NCI-H460 (cell line): ENCODE measurements around the gene ASXL1. TPM values are rescaled to one million over a fixed set of nuclear protein-coding genes. Genes with fewer than 3 reads are reported as not detected.
"Not testable (repeated sequence)": the region's sequence is repeated elsewhere in the genome, so short reads cannot be mapped to it uniquely, and the experiment has no call there.

ENCODE experiments used
- DNase-seq: peaks from one replicate; pipeline ENCODE4 v3.0.0-alpha.2; 2016; ENCODE audit warnings: low read depth; ENCODE audit errors: extremely low read depth
- total RNA-seq: library from RNA; depleted of rRNA; stranded (reverse); fragments of >200 nt; shearing (Covaris generic); gene quantifications from 2 replicates; pipeline ENCODE4 v1.2.3, GENCODE V29; 2014

Gene ASXL1
- total RNA-seq, 1 experiment from 2014 or later, result 35.4 TPM

DNA sequence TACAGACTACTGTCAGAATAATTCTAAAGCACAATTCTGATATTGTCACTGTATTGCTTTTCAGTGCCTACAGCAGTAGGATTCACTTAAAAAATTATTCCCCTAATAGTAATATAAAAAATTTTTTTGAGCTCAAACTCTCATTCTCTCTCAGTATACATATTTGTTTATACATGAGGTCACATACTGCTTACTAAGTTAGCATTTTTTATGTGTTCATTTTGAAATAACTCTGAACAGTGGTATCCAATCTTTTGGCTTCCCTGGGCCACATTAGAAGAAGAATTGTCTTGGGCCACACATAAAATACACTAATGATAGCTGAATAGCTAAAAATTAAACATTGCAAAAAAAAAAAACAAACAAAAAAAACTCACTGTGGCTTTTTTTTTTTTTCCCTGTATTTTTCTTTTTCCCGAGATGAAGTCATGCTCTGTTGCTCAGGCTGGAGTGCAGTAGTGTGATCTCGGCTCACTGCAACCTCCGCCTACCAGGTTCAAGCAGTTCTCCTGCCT lies 38.6 kb downstream of the ASXL1 start:
- DNase-seq, result no peak

GRCh38 chr20:32397567-32398084 lies 39.5 kb downstream of the ASXL1 start:
- no peak for DNase-seq

DNA sequence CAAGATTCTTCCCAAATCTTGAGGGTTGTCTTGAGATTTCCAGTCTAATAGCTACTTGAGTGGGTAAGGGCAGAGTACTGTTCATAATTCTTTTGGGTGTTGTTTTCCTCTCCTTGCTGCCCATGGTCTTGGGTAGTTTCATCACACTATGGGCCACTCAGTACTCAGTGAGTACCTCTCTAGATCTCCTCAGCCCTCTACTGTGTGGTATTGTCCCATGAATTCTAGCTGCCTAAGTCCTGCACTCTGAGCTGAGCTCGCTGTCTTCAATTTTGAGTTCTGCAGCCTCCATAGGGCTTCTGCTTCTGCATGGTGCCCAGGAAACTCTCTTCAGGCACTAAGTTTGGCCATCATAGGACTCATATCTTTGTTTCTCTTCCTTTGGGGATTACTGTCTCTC lies 42.3 kb downstream of the ASXL1 start:
- DNase-seq, result no peak

DNA sequence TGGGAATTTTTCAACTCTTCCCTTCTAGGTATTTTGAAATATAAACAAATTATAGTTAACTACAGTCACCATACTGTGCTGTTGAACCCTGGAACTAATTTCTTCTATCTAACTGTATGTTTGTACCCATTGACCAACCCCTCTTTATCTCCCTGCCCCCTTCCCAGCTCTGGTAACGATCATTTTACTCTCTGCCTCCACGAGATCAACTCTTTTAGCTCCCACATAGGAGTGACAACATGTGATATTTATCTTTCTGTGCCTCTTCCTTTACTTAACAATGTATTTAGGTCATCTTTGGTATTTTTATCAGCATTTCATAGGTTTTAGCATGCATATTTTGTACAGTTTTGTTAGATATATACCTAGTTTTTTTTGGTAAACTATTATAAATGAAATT lies 45.9 kb downstream of the ASXL1 start:
- DNase-seq, result no peak

- DNase-seq, result no peak
Measured at GRCh38 chr20:32406701-32407100, 48.6 kb downstream of the ASXL1 start.

GRCh38 chr20:32407131-32407750 lies 49.1 kb downstream of the ASXL1 start:
- not testable (repeated sequence) for DNase-seq

DNA sequence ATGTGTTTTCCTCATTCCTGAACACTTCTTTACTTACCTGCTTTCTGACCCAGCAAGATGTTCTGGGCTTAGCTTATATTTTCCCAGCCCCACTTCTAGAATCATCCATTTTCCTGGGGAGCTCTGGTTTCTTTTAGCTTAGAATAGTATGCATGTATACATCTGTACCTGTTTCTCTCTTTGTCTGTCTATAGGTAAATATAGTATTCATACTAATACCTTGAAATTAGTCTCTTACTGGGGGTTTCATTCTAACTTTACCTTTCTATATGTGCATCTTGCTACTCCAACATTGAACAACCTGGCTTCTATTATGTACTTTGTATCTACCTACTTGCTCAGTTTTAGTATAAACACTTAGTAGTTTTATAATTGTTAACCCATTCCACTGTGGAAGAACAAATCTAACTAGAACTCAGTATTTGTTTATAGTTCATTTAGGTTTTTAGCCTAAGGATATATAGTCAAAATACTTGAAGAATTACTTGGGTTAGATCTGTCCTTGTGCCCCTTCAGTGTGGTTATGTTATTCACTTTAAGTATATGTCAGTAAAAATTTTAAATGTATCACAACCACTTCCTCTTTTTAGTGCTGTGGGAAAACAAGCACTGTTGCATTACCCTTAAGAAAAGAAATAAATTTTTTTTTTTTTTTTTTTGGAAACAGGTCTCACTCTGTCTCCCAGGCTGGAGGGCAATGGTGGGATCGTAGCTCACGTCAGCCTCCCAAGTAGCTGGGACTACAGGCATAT lies 54.0 kb downstream of the ASXL1 start:
- no peak for DNase-seq

- DNase-seq, result no peak
Measured at GRCh38 chr20:32415494-32415893, 57.4 kb downstream of the ASXL1 start.

DNA sequence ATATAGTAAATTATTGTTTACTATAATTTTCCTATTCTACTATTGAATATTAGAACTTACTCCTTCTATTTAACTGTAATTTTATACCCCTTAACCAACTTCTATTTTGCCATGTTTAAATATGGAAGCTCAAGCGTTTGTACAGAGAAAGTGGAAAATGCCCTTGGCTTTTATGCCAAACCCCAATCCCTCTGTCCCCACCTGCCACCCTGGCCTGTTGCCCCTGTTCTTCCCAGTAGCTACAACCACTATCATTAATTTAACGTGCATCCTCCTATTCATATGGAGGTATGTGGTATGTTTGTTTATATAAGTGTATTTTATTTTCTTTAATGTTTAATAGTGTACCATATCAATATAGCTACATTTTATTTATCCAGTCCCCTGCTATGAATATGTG lies 58.1 kb downstream of the ASXL1 start:
- DNase-seq, result no peak

GRCh38 chr20:32418376-32418775 lies 60.2 kb downstream of the ASXL1 start:
- no peak for DNase-seq

GRCh38 chr20:32421290-32421689 lies 63.2 kb downstream of the ASXL1 start:
- no peak for DNase-seq

DNA sequence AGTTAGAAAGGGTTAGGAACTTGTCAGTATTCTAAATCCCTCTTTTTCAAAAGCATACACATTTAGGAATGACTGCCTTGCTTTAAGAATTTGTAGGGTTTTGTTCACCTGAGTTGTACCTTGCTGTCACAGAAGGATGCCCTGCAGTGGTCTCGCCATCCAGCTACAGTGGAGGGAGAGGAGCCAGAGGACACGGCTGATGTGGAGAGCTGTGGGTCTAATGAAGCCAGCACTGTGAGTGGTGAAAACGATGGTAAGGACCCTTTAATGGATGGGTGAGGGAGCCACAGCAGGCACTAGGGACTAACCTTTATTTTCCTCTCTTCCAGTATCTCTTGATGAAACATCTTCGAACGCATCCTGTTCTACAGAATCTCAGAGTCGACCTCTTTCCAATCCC lies 69.9 kb downstream of the ASXL1 start:
- no peak for DNase-seq

- DNase-seq, result no peak
Measured at GRCh38 chr20:32429343-32429742, 71.2 kb downstream of the ASXL1 start.

DNA sequence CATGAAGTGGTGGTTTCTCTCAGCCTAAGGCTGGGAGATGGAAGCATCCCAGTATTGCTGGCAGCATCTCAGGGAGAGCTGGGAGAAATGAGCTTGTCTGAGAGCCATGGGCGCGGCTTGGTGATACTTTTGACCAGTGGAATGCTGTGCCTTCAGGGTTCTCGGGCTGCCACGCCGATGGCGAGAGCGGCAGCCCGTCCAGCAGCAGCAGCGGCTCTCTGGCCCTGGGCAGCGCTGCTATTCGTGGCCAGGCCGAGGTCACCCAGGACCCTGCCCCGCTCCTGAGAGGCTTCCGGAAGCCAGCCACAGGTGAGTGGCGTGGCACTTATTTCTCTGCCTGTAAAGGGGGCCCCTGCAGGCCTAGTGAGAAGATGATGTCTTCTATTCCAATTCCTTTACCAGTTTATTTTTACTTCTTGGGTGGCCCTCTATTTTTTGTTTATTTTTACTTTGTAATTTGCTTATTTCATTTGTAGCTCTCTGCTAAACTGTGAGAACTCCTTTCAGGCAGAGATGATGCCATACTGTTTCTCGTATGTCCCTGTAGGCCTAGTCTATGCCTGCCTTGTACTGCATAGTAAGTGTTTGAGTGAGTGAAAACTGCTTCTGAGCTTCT lies 71.7 kb downstream of the ASXL1 start:
- DNase-seq, result no peak

DNA sequence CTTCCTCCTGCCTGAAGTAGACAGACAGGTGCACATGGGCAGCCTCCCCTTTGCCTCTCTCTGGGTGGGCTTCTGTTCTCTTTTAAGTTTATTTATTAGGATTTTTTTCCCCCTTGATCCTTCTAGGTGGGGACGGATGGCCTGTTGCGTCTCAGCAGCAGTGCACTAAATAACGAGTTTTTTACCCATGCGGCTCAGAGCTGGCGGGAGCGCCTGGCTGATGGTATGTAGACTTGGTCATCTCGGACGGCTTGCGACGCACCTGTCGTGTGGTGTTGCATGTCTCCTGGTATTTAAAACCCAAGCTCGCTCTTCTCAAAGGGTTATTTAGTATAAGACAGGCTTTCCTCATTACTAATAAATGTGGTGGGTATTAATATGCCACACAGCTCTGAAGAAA lies 73.3 kb downstream of the ASXL1 start:
- no peak for DNase-seq

DNA sequence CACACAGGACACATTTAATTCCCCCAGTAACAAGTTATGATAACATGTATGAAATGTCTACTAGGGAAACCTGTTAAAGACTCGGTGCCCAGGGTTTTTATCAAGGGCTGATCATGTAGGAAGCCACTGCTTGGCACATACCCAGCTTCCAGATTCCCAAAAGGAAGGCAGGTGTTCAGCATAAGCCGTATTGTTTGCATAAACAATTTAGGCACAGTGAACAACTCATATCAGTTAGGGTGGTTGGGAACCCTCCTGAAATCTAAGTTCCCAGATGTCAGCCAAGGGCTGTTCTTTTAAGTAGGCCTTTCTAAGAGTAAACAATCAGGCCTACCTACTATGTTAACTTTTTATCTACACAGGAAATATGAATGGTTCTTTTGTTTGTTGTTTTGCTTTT lies 74.1 kb downstream of the ASXL1 start:
- DNase-seq, result no peak

DNA sequence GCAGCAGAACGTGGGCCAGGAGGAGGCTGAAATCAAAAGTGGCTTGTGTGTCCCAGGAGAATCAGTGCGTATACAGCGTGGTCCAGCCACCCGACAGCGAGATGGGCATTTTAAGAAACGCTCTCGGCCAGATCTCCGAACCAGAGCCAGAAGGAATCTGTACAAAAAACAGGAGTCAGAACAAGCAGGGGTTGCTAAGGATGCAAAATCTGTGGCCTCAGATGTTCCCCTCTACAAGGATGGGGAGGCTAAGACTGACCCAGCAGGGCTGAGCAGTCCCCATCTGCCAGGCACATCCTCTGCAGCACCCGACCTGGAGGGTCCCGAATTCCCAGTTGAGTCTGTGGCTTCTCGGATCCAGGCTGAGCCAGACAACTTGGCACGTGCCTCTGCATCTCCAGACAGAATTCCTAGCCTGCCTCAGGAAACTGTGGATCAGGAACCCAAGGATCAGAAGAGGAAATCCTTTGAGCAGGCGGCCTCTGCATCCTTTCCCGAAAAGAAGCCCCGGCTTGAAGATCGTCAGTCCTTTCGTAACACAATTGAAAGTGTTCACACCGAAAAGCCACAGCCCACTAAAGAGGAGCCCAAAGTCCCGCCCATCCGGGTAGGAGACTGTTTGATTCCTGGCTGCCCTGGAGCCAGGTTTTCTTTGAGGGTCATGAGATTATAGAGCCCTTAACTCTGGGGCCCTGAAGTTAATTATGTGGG lies 75.3 kb downstream of the ASXL1 start:
- no peak for DNase-seq

DNA sequence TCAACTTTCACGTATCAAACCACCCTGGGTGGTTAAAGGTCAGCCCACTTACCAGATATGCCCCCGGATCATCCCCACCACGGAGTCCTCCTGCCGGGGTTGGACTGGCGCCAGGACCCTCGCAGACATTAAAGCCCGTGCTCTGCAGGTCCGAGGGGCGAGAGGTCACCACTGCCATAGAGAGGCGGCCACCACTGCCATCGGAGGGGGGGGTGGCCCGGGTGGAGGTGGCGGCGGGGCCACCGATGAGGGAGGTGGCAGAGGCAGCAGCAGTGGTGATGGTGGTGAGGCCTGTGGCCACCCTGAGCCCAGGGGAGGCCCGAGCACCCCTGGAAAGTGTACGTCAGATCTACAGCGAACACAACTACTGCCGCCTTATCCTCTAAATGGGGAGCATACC lies 76.3 kb downstream of the ASXL1 start:
- DNase-seq, result no peak

DNA sequence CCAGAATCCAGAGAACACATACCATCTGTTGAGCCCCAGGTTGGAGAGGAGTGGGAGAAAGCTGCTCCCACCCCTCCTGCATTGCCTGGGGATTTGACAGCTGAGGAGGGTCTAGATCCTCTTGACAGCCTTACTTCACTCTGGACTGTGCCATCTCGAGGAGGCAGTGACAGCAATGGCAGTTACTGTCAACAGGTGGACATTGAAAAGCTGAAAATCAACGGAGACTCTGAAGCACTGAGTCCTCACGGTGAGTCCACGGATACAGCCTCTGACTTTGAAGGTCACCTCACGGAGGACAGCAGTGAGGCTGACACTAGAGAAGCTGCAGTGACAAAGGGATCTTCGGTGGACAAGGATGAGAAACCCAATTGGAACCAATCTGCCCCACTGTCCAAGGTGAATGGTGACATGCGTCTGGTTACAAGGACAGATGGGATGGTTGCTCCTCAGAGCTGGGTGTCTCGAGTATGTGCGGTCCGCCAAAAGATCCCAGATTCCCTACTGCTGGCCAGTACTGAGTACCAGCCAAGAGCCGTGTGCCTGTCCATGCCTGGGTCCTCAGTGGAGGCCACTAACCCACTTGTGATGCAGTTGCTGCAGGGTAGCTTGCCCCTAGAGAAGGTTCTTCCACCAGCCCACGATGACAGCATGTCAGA lies 77.4 kb downstream of the ASXL1 start:
- no peak for DNase-seq

- DNase-seq, result no peak
Measured at GRCh38 chr20:32436142-32436861, 78.2 kb downstream of the ASXL1 start.
